Tibial nerve (tissue), 3 donors: Measurements from ENCODE around the gene ITFG1.

Source experiments
- POLR2A ChIP-seq, 2 donors: fragments of 450-650 bp; IDR thresholded peaks; one replicate each; pipeline ENCODE4 v1.6.1; 2017; ENCODE audit warnings: antibody characterized with exemption in 2 of 2, mild to moderate bottlenecking in 2 of 2, moderate library complexity in 2 of 2
- TF ChIP-seq, protein P1 (sequence below), 5 experiments: fragments of 200-600 bp in 3 of 5; fragments of 450-650 bp in 2 of 5; sonication (generic) in 3 of 5; IDR thresholded peaks; one replicate each; pipeline ENCODE4 v1.5.1; 2016 to 2019; ENCODE audit warnings: antibody characterized with exemption in 5 of 5, mild to moderate bottlenecking in 3 of 5, moderate library complexity in 2 of 5

DNA sequence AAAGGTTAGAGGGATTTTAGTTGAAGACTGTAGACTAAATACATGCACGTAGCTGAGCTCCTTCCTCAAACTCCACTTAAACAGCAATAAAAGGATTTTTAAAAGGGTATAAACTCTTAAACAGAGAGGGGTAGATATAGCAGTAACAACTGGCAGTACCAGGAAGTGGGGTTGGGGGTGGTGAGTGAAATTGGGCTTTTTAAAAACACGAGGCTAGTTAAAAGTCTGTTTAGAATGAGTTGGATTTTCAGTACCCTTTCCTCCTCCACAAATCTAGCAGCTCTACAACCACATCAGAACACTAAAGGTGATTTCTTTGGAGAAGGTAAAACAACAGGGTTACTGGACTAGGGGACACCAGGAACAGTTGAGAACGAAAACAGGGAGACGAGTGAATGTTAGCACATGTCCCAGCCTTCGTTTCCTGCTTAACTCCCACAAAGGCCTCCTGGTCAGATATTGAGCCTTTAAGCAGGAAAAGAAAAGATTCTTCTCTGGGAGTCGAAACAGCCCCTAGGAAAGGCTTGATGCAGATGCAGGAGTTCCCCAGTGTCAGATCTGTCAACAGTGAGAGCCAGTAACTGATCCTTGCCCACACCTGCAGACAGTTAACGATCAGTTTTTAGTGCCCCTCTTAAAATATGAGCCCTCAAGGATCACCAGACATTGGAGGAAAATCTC, 331.0 kb downstream of the ITFG1 start:
- TF ChIP-seq, protein P1, sequence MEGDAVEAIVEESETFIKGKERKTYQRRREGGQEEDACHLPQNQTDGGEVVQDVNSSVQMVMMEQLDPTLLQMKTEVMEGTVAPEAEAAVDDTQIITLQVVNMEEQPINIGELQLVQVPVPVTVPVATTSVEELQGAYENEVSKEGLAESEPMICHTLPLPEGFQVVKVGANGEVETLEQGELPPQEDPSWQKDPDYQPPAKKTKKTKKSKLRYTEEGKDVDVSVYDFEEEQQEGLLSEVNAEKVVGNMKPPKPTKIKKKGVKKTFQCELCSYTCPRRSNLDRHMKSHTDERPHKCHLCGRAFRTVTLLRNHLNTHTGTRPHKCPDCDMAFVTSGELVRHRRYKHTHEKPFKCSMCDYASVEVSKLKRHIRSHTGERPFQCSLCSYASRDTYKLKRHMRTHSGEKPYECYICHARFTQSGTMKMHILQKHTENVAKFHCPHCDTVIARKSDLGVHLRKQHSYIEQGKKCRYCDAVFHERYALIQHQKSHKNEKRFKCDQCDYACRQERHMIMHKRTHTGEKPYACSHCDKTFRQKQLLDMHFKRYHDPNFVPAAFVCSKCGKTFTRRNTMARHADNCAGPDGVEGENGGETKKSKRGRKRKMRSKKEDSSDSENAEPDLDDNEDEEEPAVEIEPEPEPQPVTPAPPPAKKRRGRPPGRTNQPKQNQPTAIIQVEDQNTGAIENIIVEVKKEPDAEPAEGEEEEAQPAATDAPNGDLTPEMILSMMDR (IDR thresholded peaks at IDR 0.05): no peak
- no peak for TF ChIP-seq POLR2A (IDR thresholded peaks at IDR 0.05)
